PC-9 (cell line): Measurements from ENCODE around the gene EPB41.

Experiments used
- CTCF ChIP-seq: fragments of 200-600 bp; sonication (generic); conservative IDR thresholded peaks from 2 replicates; pipeline ENCODE4 v1.6.1; 2017; ENCODE audit warnings: mixed run types, antibody characterized with exemption, mild to moderate bottlenecking, moderate library complexity
- EZH2 ChIP-seq: fragments of 200-600 bp; sonication (generic); IDR thresholded peaks from 2 replicates; pipeline ENCODE4 v1.8.0; 2017; ENCODE audit warnings: antibody characterized with exemption, low read depth

GRCh38 chr1:28864695-28865094 lies 49.7 kb upstream of the EPB41 start:
- TF ChIP-seq CTCF (no peak), EZH2 (no peak)
